Spleen (tissue), 7 donors: ENCODE results near the gene SPIC.

Experiments
- CTCF ChIP-seq, 11 experiments: fragments of 200-600 bp in 7 of 11; fragments of 450-650 bp in 4 of 11; sonication (generic) in 4 of 11; IDR thresholded peaks in 8 of 11; conservative IDR thresholded peaks in 3 of 11; 1 replicate in 7 of 11; 2 replicates in 4 of 11; pipeline versions ENCODE4 v1.4.0 to v1.8.0; 2016 to 2021; ENCODE audit warnings: antibody characterized with exemption in 11 of 11, inconsistent platforms in 4 of 11, mild to moderate bottlenecking in 1 of 11
- POLR2A ChIP-seq, 3 donors: fragments of 450-650 bp; IDR thresholded peaks; one replicate each; pipeline ENCODE4 v1.5.1; 2017; ENCODE audit warnings: antibody characterized with exemption in 3 of 3, mild to moderate bottlenecking in 1 of 3
- POLR2AphosphoS5 ChIP-seq, 3 donors: sonication (generic); formaldehyde crosslinking; IDR thresholded peaks; one replicate each; pipeline ENCODE4 v1.5.1; 2017; ENCODE audit warnings: antibody characterized with exemption in 3 of 3
- donor health status: DM: no; HTN: no; CAD: no; lungs with moderate emphysema.
- donor health status: DM: no; HTN: no; CAD: no.
- donor health status: DM: no; HTN: no; CAD: no.

GRCh38 chr12:101480849-101481248 is 5.7 kb downstream of the SPIC start:
- TF ChIP-seq CTCF (IDR thresholded peaks at IDR 0.05 in 8 of 11, conservative IDR thresholded peaks at IDR 0.05 in 3 of 11) (no peak), POLR2AphosphoS5 (IDR thresholded peaks at IDR 0.05) (no peak), POLR2A (IDR thresholded peaks at IDR 0.05) (no peak)
